Keratinocyte (primary cell): ENCODE results near the gene CDRT15L2.

Source experiments
- EZH2 ChIP-seq: IDR thresholded peaks from one replicate; pipeline ENCODE4 v1.6.1; 2012; ENCODE audit warnings: inconsistent platforms, mild to moderate bottlenecking, low read length, moderate library complexity
- TF ChIP-seq, protein P1 (sequence below), 3 experiments: IDR thresholded peaks in 1 of 3; conservative IDR thresholded peaks in 1 of 3; optimal IDR thresholded peaks in 1 of 3; 2 replicates in 2 of 3; 3 replicates in 1 of 3; pipeline versions ENCODE3 to v1.5.1; 2011; ENCODE audit warnings: low read length in 3 of 3, mild to moderate bottlenecking in 3 of 3, moderate library complexity in 2 of 3, control low read depth in 1 of 3, inconsistent platforms in 1 of 3; ENCODE audit not compliant: insufficient read depth in 2 of 3; ENCODE audit errors: extremely low read depth in 1 of 3

DNA sequence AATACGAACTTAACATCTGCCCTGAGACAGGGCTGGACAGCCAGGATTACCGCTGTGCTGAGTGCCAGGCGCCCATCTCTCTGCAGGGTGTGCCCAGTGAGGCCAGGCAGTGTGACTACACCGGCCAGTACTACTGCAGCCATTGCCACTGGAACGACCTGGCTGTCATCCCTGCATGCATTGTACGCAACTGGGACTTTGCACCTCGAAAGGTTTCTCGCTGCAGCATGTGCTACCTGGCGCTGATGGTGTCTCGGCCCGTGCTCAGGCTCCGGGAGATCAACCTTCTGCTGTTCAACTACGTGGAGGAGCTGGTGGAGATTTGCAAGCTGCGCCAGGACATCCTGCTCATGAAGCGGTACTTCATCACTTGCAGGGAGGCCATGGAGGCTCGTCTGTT is 33.7 kb downstream of the CDRT15L2 start:
- TF ChIP-seq, protein P1, sequence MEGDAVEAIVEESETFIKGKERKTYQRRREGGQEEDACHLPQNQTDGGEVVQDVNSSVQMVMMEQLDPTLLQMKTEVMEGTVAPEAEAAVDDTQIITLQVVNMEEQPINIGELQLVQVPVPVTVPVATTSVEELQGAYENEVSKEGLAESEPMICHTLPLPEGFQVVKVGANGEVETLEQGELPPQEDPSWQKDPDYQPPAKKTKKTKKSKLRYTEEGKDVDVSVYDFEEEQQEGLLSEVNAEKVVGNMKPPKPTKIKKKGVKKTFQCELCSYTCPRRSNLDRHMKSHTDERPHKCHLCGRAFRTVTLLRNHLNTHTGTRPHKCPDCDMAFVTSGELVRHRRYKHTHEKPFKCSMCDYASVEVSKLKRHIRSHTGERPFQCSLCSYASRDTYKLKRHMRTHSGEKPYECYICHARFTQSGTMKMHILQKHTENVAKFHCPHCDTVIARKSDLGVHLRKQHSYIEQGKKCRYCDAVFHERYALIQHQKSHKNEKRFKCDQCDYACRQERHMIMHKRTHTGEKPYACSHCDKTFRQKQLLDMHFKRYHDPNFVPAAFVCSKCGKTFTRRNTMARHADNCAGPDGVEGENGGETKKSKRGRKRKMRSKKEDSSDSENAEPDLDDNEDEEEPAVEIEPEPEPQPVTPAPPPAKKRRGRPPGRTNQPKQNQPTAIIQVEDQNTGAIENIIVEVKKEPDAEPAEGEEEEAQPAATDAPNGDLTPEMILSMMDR (optimal IDR thresholded peaks at IDR 0.05 in 1 of 3, IDR thresholded peaks at IDR 0.05 in 1 of 3, conservative IDR thresholded peaks at IDR 0.05 in 1 of 3; ENCODE audit: extremely low read depth in 1 of 3, insufficient read depth in 2 of 3, low read length in 3 of 3): no peak
- no peak for TF ChIP-seq EZH2
